Adrenal gland (tissue), 5 donors: Measurements from ENCODE around the gene TNFRSF18.

ENCODE experiments used
- CTCF ChIP-seq, 6 experiments: fragments of 450-650 bp in 4 of 6; fragments of 200-600 bp in 2 of 6; sonication (generic) in 1 of 6; IDR thresholded peaks; 1 replicate in 5 of 6; 2 replicates in 1 of 6; pipeline versions ENCODE4 v1.5.1 to v1.8.0; 2016 to 2021; ENCODE audit warnings: antibody characterized with exemption in 6 of 6, mild to moderate bottlenecking in 2 of 6, moderate library complexity in 1 of 6
- POLR2A ChIP-seq, 2 donors: fragments of 450-650 bp; IDR thresholded peaks; one replicate each; pipeline ENCODE4 v1.6.1; 2017; ENCODE audit warnings: antibody characterized with exemption in 2 of 2, mild to moderate bottlenecking in 2 of 2, moderate library complexity in 1 of 2
- donor health status: DM: no; HTN: no; CAD: no.

- TF ChIP-seq CTCF (IDR thresholded peaks at IDR 0.05) (no peak), POLR2A (IDR thresholded peaks at IDR 0.05) (no peak)
These were observed 41.5 kb downstream of the TNFRSF18 start for GRCh38 chr1:1164701-1165451.
